ENCODE data around the gene POLR2L. TPM values are rescaled to one million over a fixed set of nuclear protein-coding genes. Genes with fewer than 3 reads are reported as not detected.

POLR2L gene
- total RNA-seq (2014; rRNA removed; shearing (Covaris generic)): 397 and 411 TPM in 2 replicates
- 169 and 235 TPM in 2 replicates for polyA plus RNA-seq (2015; cell fraction: cytosol; rRNA removed)
- 21.6 and 25.2 TPM in 2 replicates for polyA plus RNA-seq (2015; cell fraction: nucleus; rRNA removed)

DNA sequence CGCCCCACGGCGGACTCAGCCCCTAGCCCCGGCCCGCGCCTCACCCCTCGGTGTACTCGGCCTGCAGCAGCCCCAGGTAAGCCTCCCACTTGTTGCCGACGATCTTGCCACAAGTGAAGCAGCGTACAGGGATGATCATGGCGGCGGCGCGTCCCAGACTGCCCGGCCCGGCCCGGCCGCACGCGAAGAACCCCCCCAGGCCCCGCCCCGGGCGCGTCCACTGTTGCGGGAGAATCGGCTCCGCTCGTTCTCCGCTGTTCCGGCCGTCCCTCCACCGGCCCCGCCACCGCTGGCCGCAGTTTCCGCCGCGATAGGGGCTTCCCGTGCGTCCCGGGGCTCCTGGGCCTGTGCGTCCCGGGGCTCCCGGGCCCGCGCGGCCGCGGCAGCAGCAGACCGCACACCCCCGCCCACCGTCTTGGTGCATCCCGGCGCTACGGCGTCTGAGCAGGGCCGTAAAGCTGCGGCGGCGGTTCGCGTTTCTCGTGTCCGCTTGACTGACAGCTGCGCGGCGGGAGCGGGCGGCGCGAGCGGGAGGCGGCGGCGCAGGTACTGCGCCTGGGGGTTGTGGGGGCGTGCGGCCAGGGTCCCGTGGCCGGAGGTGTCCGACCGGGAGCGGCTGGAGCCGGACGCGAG is at the start of gene POLR2L, which contains the start of gene TSPAN4:
TSS of gene POLR2L (minus strand) at position 160 of the 633 bp plus-strand sequence. CDS start at position 139, 21 bp downstream.
TSS of gene TSPAN4 (plus strand) at position 483 of the 633 bp plus-strand sequence. CDS start 7,453 bp downstream, outside the sequence.
- in situ Hi-C loops (cut with HindIII; ENCODE audit: low pct_unique_long_range_greater_than_20kb, low sequenced_read_pairs): no loop called here
- peak; percentile 86 for DNase-seq (ENCODE audit: low read depth, low spot score)

DNA sequence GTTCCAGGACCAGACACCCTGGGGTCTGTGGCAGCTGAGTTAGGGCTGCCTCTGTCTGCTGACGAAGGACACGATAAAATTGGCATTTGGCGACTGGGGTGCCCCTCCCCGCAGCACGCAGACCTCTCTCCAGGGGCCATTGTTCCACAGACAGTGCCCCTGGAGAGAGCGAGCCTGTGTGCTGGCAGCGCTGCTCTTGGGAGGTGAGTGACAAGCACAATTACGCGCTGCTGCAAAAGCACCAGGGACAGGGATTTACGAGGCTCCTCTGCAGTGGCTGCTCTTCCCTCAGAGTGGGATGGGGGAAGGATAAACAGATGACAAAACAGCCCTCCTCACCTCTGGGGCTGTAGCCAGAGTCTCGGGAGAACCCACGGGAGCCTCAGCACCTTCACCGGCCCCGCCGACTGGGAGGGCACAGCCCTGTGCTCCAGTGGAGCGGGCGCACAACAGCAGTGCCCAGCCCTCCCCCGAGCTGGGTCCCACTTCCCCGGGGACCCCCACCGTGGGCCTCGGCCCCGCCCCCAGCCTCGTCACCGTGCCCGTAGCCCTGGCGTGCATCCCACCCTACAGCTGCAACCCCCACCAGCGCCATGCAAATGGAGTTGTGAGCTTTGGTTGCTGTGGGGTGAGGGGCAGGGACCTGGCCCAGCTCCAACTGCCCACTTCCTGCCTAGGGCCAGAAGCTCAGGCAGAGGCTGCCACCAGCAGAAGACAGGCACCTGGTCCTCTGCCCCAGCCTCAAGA is 48.6 kb upstream of the POLR2L start:
- in situ Hi-C loops (cut with HindIII; ENCODE audit: low pct_unique_long_range_greater_than_20kb, low sequenced_read_pairs): no loop called here
- DNase-seq (ENCODE audit: low read depth, low spot score): no peak

- no peak for DNase-seq (ENCODE audit: low read depth, low spot score)
- in situ Hi-C loops (cut with HindIII; ENCODE audit: low pct_unique_long_range_greater_than_20kb, low sequenced_read_pairs): no loop called here
Observed at GRCh38 chr11:889687-890475, 47.6 kb upstream of the POLR2L start.

GRCh38 chr11:889257-889656 is 46.9 kb upstream of the POLR2L start:
- in situ Hi-C loops (cut with HindIII; ENCODE audit: low pct_unique_long_range_greater_than_20kb, low sequenced_read_pairs): no loop called here
- no peak for DNase-seq (ENCODE audit: low read depth, low spot score)

- in situ Hi-C loops (cut with HindIII; ENCODE audit: low pct_unique_long_range_greater_than_20kb, low sequenced_read_pairs): no loop called here
Observed at GRCh38 chr11:888310-889212, 46.2 kb upstream of the POLR2L start.

GRCh38 chr11:887589-887988 is 45.3 kb upstream of the POLR2L start:
- in situ Hi-C loops (cut with HindIII; ENCODE audit: low pct_unique_long_range_greater_than_20kb, low sequenced_read_pairs): no loop called here
- no peak for DNase-seq (ENCODE audit: low read depth, low spot score)

More at GRCh38 chr11:888310-889212, 46.2 kb upstream of the POLR2L start:
- DNase-seq (ENCODE audit: low read depth, low spot score): no peak

DNA sequence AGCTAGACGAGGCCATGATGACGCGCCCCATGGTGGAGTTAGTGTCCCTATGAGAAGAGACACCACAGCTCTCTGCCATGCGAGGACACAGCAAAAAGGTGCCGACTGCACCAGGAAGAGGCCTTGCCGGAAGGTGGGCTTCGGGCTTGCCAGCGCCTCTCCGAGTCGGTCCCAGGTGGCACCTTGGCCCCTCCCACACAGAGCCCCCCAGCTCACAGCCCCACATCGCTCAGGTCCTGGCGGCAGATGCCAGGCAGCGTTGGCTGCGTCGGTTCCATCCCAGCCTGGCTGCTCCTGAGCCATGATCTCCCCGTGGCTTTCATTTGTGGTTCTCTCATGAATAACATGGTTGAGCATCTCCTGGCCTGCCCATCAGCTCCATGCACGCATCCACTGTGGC is 44.2 kb upstream of the POLR2L start:
- DNase-seq (ENCODE audit: low read depth, low spot score): no peak
- in situ Hi-C loops (cut with HindIII; ENCODE audit: low pct_unique_long_range_greater_than_20kb, low sequenced_read_pairs): no loop called here

DNA sequence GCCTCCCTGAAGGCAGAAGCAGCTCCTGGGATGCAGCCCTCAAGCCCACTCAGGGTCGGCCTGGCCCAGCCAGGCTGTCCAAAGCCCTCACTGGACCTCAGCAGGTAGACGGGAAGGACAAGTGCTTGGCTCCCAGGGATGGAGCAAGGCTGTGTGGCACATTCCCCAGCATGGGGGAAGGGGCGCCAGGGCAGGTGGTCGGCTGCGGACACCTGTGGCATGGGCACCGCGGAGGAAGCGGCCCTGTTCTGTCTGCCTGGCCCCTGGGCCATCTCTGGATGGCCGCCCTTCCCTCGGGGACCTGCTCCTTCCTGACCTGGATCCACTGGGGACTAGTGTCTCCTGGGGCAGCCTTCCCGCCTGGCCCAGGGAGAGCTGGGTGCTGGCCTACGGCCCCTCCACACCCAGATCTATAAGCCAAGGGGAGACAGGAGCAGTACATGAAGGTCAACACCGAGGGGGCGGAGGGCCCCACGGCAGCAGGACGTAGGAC is 42.3 kb upstream of the POLR2L start:
- DNase-seq (ENCODE audit: low read depth, low spot score): no peak
- in situ Hi-C loops (cut with HindIII; ENCODE audit: low pct_unique_long_range_greater_than_20kb, low sequenced_read_pairs): no loop called here

- no peak for DNase-seq (ENCODE audit: low read depth, low spot score)
- in situ Hi-C loops (cut with HindIII; ENCODE audit: low pct_unique_long_range_greater_than_20kb, low sequenced_read_pairs): no loop called here
Observed at GRCh38 chr11:883527-883926, 41.2 kb upstream of the POLR2L start.

DNA sequence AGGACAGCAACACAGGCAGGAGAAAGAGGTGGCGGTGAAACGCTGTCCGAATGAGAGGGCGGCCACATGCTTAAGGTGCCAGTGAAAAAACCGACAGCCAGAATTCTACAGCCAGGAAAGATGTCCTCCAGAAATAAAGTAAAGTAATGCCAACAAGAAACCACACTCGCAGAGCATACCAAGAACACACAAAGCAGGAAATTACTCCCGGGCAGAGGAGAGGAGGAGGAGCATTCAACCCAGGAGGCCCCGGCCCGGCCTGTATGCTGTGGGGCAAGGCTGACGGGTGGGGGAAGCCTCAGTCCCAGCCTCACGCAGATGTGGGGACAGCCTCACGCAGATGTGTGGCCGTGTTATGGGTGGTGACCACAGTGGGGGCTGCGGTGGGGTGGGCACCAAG is 40.3 kb upstream of the POLR2L start:
- DNase-seq (ENCODE audit: low read depth, low spot score): no peak
- in situ Hi-C loops (cut with HindIII; ENCODE audit: low pct_unique_long_range_greater_than_20kb, low sequenced_read_pairs): no loop called here

GRCh38 chr11:880447-880846 is 38.1 kb upstream of the POLR2L start:
- in situ Hi-C loops (cut with HindIII; ENCODE audit: low pct_unique_long_range_greater_than_20kb, low sequenced_read_pairs): no loop called here
- DNase-seq (ENCODE audit: low read depth, low spot score): no peak

GRCh38 chr11:877565-877964 is 35.2 kb upstream of the POLR2L start:
- peak; percentile 61 for DNase-seq (ENCODE audit: low read depth, low spot score)
- in situ Hi-C loops (cut with HindIII; ENCODE audit: low pct_unique_long_range_greater_than_20kb, low sequenced_read_pairs): no loop called here

DNA sequence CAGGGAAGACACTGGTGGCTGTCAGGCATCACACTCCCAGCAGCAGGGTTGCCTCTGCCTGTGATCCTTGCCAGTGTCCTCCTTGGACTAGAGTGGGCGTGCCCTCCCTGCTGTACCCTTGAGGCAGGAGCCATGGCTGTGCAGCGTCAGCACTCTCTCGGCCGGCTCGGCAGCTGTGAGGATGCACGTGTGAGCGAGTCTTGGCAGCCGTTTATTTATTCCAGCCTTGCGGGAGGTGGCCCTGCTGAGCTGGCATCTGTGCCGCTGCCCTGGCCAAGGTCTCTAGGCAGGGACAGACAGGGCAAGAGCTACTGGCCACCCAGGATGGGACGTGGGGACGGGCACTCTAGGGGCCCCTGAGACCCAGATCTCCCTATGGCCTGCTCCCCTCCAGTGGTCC is 34.2 kb upstream of the POLR2L start:
- in situ Hi-C loops (cut with HindIII; ENCODE audit: low pct_unique_long_range_greater_than_20kb, low sequenced_read_pairs): no loop called here
- DNase-seq (ENCODE audit: low read depth, low spot score): no peak

DNA sequence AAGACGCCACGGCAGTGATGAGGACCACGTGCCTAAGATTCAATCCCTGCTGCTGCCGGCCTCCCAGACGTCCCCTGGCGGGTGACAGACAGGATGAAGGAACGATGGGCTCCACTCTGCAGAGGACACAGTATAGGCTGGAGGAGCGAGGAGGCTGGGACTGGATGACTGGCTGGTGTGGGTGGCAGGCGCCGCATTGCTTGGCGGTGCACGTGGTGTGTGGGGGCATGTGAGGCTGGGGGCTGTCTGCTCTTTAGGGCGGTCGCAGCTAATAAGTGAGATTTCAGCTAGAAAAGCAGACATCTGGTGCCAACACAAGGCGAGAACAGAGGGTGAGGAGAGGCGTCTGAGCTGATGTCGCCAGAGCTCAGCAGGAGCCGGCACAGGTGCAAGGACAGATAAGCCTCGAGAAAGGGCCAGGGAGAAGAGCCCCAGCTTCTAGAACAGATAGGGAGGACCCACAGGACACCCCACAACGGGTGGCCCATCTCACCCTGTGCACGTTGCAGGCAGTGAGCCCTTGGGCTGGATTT is 33.5 kb upstream of the POLR2L start:
- in situ Hi-C loops (cut with HindIII; ENCODE audit: low pct_unique_long_range_greater_than_20kb, low sequenced_read_pairs): no loop called here
- no peak for DNase-seq (ENCODE audit: low read depth, low spot score)

GRCh38 chr11:875203-875602 is 32.9 kb upstream of the POLR2L start:
- in situ Hi-C loops (cut with HindIII; ENCODE audit: low pct_unique_long_range_greater_than_20kb, low sequenced_read_pairs): no loop called here
- DNase-seq (ENCODE audit: low read depth, low spot score): no peak

GRCh38 chr11:873706-874105 is 31.4 kb upstream of the POLR2L start:
- in situ Hi-C loops (cut with HindIII; ENCODE audit: low pct_unique_long_range_greater_than_20kb, low sequenced_read_pairs): no loop called here
- DNase-seq (ENCODE audit: low read depth, low spot score): no peak

DNA sequence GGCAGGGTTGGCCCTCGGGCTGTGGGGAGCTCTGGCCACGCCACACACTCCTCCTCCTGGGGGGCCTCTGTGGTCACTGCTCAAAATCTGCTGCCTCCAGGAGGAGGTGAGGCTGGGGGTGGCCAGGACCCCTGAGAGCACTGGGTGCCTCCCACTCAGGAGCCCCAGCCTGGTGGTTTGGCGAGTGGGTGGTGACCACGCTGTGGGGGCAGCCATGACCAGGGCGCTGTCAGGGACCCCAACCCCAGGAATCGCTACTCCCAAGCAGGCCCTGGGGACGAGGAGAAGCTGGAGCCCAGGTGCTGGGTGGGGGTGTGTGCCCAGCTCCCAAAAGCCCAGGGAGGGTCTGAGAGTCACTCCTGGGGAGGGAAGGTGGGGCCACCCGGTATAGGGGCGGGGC is 30.5 kb upstream of the POLR2L start:
- in situ Hi-C loops (cut with HindIII; ENCODE audit: low pct_unique_long_range_greater_than_20kb, low sequenced_read_pairs): no loop called here
- DNase-seq (ENCODE audit: low read depth, low spot score): no peak
